Central memory CD4-positive, alpha-beta T cell (primary cell): ENCODE results near the gene C20orf173.
"Not testable (repeated sequence)": the region's sequence is repeated elsewhere in the genome, so short reads cannot be mapped to it uniquely, and the experiment has no call there.

Experiments used
- DNase-seq: peaks from one replicate; pipeline ENCODE4 v3.0.0; 2022
- total RNA-seq, 3 experiments: gene quantifications; one replicate each; lab custom pipeline; 2026; lab: John Stamatoyannopoulos, UW

Gene C20orf173, protein sequence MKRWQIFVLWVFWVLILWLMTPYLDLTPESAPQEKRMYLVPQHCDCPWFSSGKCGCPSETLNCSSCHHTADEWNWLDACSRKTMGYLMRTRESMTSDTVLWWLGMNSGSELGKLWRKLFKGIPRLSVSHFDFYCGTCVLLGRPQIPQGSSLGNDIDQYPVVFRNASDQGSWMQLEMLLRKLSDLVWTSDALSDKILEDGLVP
- 0 reads per million in 3 experiments for total RNA-seq

- no peak for DNase-seq
These were observed at the start of gene C20orf173 for GRCh38 chr20:35529552-35529951. C20orf173 (minus strand) TSS chr20:35529652; CDS start chr20:35529373, 279 bp downstream.

DNA sequence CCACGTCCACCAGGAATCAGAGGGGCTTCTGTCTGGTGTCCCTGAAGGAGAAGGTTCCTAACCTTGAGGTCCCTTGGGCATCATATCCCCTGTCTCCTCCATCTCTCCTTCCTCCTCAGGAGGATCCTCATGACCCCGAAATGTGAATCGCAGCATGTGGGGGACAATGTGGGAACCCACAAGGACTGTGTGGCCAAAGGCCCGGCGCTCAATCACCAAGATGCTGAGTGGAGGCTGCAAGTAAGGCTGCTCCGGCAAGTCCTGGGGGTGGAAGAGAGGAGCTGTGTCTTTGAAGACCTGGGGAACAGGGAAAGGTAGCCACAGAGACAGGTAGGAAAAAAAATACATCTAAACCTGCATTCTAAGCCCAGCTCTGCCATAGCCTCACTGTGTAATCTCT is 49.7 kb upstream of the C20orf173 start:
- no peak for DNase-seq

- DNase-seq: no peak
These were observed 49.0 kb upstream of the C20orf173 start for GRCh38 chr20:35578469-35578868.

- no peak for DNase-seq
These were observed 47.4 kb upstream of the C20orf173 start for GRCh38 chr20:35576816-35577215.

GRCh38 chr20:35575958-35576357 is 46.5 kb upstream of the C20orf173 start:
- no peak for DNase-seq

DNA sequence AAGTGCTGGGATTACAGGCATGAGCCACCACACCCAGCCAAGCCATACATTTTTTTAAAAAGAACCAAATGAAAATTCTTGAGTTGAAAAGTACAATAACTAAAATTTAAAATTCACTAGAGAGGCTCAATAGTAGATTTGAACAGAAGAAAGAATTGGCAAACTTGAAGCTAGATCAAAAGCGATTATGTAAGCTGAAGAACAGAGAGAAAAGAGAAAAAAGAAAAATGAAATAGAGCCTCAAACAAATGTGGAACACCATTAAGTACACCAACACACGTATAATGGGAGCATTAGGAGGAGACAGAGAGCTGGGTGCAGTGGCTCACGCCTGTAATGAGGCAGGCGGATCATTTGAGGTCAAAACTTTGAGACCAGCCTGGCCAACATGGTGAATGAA is 43.4 kb upstream of the C20orf173 start:
- DNase-seq: no peak

GRCh38 chr20:35571555-35571954 is 42.1 kb upstream of the C20orf173 start:
- DNase-seq: no peak

DNA sequence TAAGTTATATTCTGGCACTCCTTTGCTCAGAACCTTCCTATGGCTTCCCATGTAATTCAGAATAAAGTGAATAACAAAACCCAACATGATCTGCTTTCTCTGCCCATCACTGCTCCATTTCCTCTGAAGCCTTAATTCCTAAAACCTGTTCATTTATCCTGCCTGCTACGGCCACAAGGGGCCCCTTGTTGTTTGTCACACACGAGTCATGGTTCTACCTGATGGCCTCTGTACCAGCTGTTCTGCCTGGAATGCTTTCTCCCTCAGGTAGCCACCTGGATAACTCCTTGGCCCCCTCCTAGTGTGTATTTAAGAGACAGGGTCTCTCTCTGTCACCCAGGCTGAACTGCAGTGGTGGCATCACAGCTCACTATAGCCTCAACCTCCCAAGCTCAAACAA is 39.2 kb upstream of the C20orf173 start:
- DNase-seq: no peak

- no peak for DNase-seq
These were observed 35.5 kb upstream of the C20orf173 start for GRCh38 chr20:35564905-35565304.

DNA sequence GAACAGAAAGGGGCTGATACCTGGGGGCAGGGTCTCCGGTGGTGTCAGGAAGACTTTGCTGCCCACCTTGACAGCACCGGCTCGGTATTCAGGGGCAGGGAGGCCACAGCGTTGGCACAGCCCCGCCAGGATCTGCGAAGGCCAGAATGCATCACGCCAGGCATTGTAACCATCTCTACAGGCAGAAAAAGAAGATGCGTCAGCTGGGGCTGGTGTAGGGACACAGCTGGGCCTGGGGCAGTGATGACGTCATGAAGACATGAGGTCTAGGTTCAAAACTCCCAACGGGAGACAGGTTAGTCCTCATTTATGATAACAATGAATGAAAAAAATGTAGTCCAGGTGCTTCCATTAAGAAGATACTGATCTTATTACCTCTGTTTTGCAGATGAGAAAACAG is 34.4 kb upstream of the C20orf173 start:
- no peak for DNase-seq

DNA sequence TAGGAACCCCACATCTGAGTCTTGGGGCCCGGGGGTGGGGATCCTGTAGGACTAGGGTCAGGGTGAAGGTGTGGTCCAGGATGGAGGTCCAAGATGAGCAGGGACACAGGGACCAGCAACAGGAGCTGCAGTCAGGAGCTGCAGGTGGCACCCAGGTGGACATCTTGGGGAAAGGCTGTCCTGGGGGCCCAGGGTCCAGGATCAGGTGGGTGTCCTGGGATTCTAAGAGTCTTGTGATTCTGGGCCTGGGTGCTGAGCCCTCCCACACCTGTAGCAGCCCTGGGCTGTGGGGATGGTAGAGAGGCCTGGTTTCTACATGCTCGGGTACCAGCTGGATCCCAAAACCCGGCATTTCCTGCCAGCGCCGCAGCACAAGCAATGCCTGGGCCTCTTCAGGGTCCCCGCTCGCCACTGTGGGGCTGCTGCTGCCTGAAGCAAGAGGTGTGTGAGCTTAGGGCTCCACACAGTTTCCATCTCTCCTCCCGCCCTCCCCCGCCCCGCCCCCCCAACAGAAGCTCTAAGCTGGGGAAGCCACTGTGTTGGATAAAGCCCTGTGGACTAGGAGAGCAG is 33.2 kb upstream of the C20orf173 start:
- DNase-seq: no peak

GRCh38 chr20:35561671-35562070 is 32.2 kb upstream of the C20orf173 start:
- DNase-seq: no peak

GRCh38 chr20:35561268-35561667 is 31.8 kb upstream of the C20orf173 start:
- DNase-seq: no peak

DNA sequence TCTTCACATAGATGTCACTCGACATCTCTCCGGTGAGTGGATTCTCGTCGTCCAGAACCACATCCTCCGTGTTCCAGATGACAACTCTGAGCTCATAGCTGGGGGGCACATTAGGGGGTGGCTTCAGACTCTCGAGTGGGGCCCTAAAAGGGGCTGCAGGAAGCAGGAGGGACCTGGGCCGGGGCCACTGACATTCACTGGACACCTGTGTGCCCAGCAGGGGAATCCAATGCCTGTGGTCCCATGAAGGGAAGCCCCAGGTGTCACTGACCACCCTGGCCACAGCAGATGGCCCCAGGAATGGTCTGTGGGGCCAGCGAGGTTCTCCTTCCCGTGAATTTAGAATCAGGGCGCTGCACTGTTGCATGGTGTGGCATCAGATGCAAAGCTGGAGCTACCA is 31.1 kb upstream of the C20orf173 start:
- no peak for DNase-seq

DNA sequence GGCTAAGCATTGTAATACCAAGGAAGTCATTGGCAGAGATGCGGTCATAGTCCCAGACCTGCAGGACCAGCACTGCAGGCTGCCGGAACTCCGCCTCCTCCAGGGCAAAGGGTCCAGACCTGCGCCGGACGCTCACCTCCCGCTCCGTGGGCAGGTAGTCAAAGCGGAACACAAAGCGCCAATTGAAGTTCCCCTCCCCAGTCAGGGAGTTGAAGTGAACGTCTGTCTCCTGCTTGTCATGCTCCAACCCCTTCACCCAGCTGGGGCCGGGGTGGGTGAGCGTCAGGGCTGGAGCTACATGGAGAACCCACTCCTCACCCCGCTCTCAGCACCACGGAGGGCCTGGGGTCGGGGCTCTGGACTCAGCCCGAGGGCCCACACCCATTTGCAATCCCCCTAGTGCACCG is 30.7 kb upstream of the C20orf173 start:
- no peak for DNase-seq

DNA sequence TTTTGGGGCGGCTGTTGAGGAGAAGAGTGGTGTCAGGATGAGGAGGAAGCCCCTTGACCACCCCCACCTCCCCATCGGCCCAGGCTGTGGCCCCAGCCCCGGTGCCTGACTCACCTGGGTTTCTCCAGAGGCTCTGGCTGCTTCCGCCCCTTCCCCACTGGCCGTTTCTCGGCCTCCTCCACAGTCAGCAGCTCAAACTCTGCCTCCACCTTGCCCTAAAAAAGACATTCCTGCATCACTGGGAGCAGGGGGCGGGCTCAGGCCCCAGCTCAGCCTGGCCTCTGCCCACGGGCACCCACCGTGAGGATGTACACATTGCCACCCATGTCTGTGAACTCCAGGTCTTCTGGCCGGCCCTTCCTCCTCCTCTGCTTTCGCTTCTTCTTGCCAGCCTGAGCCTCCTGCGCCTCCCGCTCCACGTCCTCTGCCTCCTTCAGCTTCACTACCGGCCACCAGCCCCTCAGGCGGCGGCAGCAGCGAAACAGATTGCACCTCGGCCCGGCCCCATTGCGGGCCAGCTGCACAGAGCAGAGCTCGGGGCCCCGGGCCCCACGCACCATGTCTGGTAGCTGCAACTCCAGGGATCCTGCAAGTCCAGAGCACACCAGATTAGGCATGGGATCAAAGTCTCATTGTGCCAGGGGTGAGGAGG is 29.7 kb upstream of the C20orf173 start:
- DNase-seq: no peak

DNA sequence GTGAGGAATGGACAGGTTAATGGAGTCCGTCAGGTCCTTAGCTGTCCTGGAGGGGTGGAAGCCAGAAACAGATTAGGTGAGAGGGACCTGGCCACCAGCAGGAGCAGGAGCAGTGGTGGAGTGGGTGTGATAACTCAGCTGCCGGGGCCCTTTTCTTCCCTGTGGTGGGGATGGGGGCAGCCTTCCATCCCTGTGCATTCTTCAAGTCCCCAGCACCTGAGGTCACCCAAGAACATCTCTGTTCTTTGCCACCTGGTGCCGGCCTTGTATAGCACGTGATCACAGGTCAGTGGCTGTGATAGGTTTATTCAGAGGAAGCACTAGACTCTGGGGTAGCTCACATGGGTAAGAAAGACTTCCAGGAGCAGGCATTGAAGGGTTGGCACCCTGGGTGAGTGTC is 29.0 kb upstream of the C20orf173 start:
- DNase-seq: no peak

DNA sequence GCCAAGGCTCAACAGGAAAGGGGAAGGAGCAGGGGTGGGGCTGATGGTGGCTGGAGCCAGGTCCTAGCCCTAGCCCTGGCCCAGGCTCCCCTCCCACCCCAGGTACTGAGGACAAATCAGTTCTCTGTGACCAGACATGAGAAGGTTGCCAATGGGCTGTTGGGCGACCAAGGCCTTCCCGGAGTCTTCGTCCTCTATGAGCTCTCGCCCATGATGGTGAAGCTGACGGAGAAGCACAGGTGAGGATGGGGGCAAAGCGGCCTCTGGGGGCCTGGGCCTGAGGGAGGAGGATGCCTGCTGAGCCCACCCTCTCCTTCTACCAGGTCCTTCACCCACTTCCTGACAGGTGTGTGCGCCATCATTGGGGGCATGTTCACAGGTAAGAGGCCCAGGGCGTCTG is 27.4 kb upstream of the C20orf173 start:
- DNase-seq: no peak

DNA sequence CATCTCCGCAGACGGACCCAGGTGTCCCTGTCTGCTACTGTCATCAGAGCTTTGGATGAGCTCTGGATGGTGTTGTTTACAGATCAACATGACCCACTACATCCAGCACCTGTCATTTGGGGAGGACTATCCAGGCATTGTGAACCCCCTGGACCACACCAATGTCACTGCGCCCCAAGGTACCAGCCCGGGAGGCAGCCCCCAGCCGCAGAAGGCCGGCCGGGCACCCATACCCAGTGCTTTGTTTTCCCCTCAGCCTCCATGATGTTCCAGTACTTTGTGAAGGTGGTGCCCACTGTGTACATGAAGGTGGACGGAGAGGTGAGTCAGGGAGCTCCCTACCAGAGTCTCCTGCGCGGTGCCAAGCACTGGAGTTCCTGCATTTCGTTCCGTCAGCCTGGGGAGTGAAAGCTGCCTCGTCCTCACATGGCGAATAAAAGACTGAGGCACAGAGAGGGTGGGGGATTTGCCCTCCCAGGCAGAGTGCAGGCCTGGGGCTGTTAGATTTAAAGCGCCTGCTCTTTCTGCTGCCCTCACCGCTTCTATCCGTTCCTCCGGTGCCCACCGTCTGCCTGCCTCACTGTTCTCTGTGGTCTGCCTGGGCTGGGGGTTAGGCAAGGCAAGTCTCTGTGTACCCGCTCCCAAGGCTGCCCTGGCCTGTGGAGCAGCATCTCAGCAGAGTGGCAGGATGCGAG is 26.6 kb upstream of the C20orf173 start:
- DNase-seq: no peak

DNA sequence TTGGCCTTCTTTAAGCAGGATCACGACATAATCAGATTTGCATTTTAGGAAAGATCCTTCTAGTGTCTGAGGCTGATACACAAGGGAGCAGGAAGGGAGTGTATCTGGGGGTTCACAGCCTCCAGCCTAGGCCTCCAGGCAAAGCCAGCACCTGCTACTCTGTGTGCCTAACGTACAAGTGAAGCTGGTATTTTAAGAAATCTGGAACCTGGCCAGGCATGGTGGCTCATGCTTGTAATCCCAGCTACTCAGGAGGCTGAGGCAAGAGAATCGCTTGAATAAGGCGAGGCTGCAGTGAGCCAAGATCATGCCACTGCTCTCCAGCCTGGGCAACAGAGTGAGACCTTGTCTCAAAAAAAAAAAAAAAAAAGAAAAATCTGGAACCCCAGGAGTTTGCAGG is 26.0 kb upstream of the C20orf173 start:
- not testable (repeated sequence) for DNase-seq

GRCh38 chr20:35552914-35553313 is 23.5 kb upstream of the C20orf173 start:
- DNase-seq: no peak

GRCh38 chr20:35551503-35551902 is 22.1 kb upstream of the C20orf173 start:
- no peak for DNase-seq

- DNase-seq: no peak
These were observed 17.9 kb upstream of the C20orf173 start for GRCh38 chr20:35547329-35547728.

- DNase-seq: no peak
These were observed 16.7 kb upstream of the C20orf173 start for GRCh38 chr20:35546127-35546526.
